Thoracic aorta (tissue), 2 donors: ENCODE measurements around the gene EXOSC2. TPM values are rescaled to one million over a fixed set of nuclear protein-coding genes. Genes with fewer than 3 reads are reported as not detected.

Source experiments
- ATAC-seq: fragments of 150-250 bp; one replicate; pipeline ENCODE4 v1.8.0; 2017; ENCODE audit warnings: low read depth; ENCODE audit not compliant: insufficient number of reproducible peaks, low FRiP score
- DNase-seq: peaks from one replicate; pipeline ENCODE4 v3.0.0-alpha.2; 2020; ENCODE audit warnings: low spot score
- H3K27ac ChIP-seq, 2 donors: fragments of 200-600 bp; sonication (generic); 1 replicate in 1 of 2; 2 replicates in 1 of 2; pipeline ENCODE4 v1.5.1; 2016; ENCODE audit warnings: mild to moderate bottlenecking in 2 of 2, moderate library complexity in 2 of 2
- H3K27me3 ChIP-seq: fragments of 200-600 bp; sonication (generic); replicated peaks from 2 replicates; pipeline ENCODE4 v1.6.0; 2016; ENCODE audit warnings: mild to moderate bottlenecking; ENCODE audit not compliant: insufficient read depth
- H3K36me3 ChIP-seq: fragments of 200-600 bp; sonication (generic); one replicate; pipeline ENCODE4 v1.5.1; 2016
- H3K4me1 ChIP-seq, 2 donors: fragments of 200-600 bp; sonication (generic); 1 replicate in 1 of 2; 2 replicates in 1 of 2; pipeline versions ENCODE4 v1.5.1 to v1.6.0; 2016; ENCODE audit warnings: low read depth in 2 of 2, mild to moderate bottlenecking in 1 of 2; ENCODE audit not compliant: control insufficient read depth in 1 of 2
- H3K4me3 ChIP-seq: fragments of 200-600 bp; sonication (generic); 2 replicates; pipeline ENCODE4 v1.5.1; 2016; ENCODE audit warnings: mild to moderate bottlenecking
- H3K9me3 ChIP-seq: fragments of 200-600 bp; sonication (generic); 2 replicates; pipeline ENCODE4 v1.5.1; 2016
- total RNA-seq, 2 donors: library from RNA; depleted of rRNA; stranded (reverse); fragments of >200 nt; gene quantifications; one replicate each; pipeline versions ENCODE4 v1.1.0 to v1.2.3, GENCODE V29; 2016
- TF ChIP-seq, protein P1 (sequence below): fragments of 200-600 bp; sonication (generic); IDR thresholded peaks from one replicate; pipeline ENCODE4 v1.5.1; 2019; ENCODE audit warnings: antibody characterized with exemption

Gene EXOSC2
- total RNA-seq, 2 donors from 2014 or later = 12.3 to 33.3 TPM

DNA sequence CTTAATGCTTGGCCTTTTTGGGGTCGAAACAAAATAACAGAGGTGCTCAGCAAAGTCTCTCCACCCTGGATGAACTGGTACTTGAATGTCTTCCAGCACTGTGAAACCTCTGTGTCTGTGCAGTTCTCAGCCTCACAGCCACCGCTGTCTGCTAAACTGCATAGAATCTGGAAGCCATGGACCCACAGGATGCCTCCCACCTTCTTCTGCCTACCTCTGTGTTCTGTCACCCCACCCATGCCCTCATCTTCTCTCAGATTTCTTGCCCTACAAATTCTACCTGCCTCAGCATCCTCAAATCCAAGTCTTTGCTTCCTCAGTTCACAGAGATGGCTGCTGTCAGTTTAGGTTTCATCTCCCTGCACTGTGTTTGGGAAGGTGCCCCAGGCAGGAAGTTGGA lies 35.6 kb downstream of the EXOSC2 start:
- ATAC-seq (no peak), DNase-seq (no peak)
- TF ChIP-seq, protein P1, sequence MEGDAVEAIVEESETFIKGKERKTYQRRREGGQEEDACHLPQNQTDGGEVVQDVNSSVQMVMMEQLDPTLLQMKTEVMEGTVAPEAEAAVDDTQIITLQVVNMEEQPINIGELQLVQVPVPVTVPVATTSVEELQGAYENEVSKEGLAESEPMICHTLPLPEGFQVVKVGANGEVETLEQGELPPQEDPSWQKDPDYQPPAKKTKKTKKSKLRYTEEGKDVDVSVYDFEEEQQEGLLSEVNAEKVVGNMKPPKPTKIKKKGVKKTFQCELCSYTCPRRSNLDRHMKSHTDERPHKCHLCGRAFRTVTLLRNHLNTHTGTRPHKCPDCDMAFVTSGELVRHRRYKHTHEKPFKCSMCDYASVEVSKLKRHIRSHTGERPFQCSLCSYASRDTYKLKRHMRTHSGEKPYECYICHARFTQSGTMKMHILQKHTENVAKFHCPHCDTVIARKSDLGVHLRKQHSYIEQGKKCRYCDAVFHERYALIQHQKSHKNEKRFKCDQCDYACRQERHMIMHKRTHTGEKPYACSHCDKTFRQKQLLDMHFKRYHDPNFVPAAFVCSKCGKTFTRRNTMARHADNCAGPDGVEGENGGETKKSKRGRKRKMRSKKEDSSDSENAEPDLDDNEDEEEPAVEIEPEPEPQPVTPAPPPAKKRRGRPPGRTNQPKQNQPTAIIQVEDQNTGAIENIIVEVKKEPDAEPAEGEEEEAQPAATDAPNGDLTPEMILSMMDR = no peak
- Histone ChIP-seq H3K27ac (no peak overlapping the region), H3K9me3 (no peaks in the 10 kb centered on the region), H3K4me1 (peaks cover 0 to 8% of the 10 kb centered on the region in 2 donors), H3K27me3 (no peaks in the 10 kb centered on the region), H3K36me3 (no peaks in the 10 kb centered on the region), H3K4me3 (no peak overlapping the region)

DNA sequence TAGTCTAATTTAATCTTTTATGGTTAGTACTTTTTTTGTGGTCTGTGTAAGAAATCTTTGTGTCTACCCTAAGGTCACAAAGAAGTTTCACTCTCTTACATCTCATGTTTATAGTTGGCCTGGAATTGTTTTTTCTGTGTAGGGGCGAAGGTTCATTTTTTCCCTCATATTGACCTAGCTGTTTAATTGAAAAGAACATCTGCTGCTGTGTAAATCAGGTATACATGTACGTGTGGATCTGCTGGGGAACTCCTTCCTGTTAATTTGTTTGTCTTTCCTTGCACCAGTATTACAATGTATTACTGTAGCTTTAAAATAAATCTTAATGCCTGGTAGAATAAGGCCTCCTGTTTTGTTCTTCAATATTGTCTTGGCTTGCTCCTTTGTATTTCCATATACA lies 37.8 kb downstream of the EXOSC2 start:
- DNase-seq (no peak), ATAC-seq (no peak)
- Histone ChIP-seq H3K4me3 (no peak overlapping the region), H3K36me3 (no peaks in the 10 kb centered on the region), H3K27me3 (no peaks in the 10 kb centered on the region), H3K9me3 (no peaks in the 10 kb centered on the region), H3K27ac (no peak overlapping the region), H3K4me1 (peaks cover 0 to 8% of the 10 kb centered on the region in 2 donors)
- TF ChIP-seq, protein P1 = no peak

DNA sequence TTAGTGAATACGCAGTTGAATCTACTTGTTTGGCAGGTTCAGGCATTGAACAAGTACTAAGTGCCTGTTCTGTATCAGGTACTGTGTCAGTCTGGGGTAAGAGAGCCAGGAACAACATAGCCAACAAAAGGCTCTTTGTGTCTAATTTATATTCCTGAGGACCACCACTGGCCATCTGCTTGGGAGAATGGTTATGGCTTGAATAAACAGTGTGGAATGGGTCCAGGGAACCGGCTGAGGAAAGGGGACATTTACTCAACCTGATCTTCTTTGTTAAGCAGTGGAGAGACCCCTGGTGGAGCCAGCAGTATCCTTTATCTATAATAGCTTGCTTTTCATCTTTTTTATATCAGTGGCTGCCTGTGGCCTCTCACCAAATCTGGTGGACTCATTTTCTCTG lies 38.6 kb downstream of the EXOSC2 start:
- DNase-seq (no peak), ATAC-seq (no peak)
- TF ChIP-seq, protein P1 = no peak
- Histone ChIP-seq H3K27me3 (no peaks in the 10 kb centered on the region), H3K4me1 (peaks cover 0 to 8% of the 10 kb centered on the region in 2 donors), H3K9me3 (no peaks in the 10 kb centered on the region), H3K36me3 (no peaks in the 10 kb centered on the region), H3K4me3 (no peak overlapping the region), H3K27ac (no peak overlapping the region)

DNA sequence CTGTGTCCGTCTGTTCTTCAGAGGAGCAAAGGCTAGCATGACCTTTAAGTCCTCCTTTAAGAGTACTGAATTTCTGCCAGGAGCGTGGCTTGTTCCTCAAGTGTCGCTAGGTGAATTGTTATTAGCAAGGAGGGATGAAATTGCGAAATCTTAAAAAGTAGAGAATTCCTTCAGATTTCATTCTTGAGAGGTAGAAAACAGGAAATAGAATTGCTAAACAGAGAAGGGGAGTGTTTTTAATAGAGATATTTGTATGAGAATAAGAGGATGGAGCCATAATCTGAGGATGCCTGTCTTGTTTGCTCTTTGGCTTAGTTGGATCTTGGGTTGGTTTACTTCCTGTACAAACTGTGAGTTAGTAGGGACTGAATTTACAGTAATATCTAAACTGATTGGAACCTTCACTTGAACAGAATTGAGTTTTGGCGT lies 39.2 kb downstream of the EXOSC2 start:
- Histone ChIP-seq H3K4me1 (peaks cover 0 to 8% of the 10 kb centered on the region in 2 donors), H3K27ac (no peak overlapping the region), H3K27me3 (no peaks in the 10 kb centered on the region), H3K4me3 (no peak overlapping the region), H3K9me3 (no peaks in the 10 kb centered on the region), H3K36me3 (no peaks in the 10 kb centered on the region)
- no peak for DNase-seq
- TF ChIP-seq, protein P1 = no peak
- no peak for ATAC-seq

DNA sequence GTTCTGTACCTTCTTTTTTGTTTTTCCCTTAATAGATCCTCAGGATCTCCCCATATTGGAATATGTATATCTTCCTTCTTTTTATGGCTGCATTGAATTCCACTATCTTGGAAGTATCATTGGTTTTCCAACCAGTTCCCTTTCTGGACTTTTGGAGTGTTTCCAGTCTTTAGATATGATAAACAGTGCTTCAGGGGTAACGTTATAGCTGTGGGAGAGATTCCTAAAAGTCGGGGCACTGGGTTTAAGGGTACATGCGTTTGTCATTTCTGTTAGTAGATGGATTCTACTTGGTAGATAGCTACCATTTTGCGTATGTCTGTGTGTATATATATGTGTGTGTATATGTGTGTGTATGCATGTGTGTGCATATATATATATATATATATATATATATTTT lies 42.0 kb downstream of the EXOSC2 start:
- H3K36me3 ChIP-seq = no peaks in the 10 kb centered on the region
- no peaks in the 10 kb centered on the region for H3K27me3 ChIP-seq
- TF ChIP-seq, protein P1 = no peak
- no peaks in the 10 kb centered on the region for H3K9me3 ChIP-seq
- peaks cover 0 to 8% of the 10 kb centered on the region in 2 donors for H3K4me1 ChIP-seq
- H3K27ac ChIP-seq = no peak overlapping the region
- ATAC-seq (no peak), DNase-seq (no peak)
- H3K4me3 ChIP-seq = no peak overlapping the region
